GM12872 (cell line): ENCODE data around the gene RAC2.

ENCODE experiments used
- TF ChIP-seq, protein P1 (sequence below): IDR thresholded peaks from 3 replicates; pipeline ENCODE4 v1.5.1; 2011; ENCODE audit warnings: low read depth, mild to moderate bottlenecking, low read length, moderate library complexity; ENCODE audit not compliant: insufficient read depth

Gene RAC2

DNA sequence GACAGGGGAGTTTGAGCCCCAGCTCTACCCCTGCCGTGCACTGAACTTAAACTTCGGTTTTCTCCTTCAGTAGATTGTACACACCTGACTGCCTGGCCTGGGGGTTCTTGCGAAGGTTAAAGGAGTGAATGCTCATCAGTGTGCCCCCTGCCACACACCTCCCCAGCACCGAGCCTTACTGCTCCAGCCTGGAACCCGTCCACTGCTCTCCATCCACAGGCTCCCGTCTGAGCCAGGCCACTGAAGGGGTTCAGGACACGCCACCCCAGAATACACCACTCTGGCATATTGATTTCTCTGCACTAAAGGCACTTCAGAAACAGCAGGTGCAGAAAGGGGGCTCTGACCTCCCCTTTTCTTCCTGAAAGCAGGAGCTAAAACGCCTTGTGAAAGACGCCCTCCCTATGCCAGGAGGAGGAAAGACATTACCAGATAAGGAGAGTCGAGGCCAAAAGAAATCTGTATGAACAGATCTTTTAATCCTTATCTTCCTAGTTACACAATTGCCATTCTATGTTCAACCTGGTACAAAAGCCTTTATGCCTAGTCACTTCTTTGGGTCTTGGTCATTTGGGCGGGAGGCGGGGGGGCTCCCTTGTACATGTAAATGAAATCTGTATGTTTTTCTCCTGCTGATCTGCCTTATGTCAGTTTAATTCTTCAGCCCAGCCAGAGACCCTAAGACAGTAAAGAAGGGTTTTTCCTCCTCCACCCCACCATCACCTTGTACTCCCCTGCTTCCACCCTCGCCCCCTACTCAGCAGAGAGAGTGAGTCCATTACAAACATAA is 29.9 kb downstream of the RAC2 start:
- TF ChIP-seq, protein P1, sequence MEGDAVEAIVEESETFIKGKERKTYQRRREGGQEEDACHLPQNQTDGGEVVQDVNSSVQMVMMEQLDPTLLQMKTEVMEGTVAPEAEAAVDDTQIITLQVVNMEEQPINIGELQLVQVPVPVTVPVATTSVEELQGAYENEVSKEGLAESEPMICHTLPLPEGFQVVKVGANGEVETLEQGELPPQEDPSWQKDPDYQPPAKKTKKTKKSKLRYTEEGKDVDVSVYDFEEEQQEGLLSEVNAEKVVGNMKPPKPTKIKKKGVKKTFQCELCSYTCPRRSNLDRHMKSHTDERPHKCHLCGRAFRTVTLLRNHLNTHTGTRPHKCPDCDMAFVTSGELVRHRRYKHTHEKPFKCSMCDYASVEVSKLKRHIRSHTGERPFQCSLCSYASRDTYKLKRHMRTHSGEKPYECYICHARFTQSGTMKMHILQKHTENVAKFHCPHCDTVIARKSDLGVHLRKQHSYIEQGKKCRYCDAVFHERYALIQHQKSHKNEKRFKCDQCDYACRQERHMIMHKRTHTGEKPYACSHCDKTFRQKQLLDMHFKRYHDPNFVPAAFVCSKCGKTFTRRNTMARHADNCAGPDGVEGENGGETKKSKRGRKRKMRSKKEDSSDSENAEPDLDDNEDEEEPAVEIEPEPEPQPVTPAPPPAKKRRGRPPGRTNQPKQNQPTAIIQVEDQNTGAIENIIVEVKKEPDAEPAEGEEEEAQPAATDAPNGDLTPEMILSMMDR, result no peak

DNA sequence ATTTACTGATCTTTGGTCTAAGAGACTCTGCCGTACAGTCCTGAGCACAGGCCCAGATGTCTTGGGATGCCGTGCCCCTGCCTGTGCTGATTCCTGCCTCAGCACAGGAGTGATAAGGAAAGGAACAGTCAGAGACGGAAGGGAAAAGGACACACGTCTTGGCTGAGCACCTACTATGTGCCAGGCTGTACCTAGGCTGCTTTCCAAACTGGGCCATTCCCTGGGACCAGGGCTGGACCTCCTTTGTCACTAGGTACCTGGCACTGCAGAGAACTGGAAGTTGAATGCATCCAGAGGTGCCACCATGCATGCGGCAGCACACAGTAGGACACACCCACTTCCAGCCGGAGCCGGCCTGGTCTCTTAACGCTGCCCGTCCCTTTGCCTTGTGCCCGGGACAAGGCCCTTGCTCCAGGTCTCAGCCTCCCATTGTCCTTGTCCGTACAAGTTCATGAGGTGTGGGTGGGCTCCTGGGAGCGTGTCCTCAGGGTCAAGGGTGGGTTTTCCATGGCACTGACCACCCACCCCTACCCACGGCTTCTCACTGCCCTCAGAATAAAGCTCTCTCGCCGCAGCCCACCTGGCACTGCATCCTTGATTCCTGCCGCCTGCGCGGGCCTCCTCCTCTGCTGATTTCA is 30.7 kb downstream of the RAC2 start:
- TF ChIP-seq, protein P1, result no peak

DNA sequence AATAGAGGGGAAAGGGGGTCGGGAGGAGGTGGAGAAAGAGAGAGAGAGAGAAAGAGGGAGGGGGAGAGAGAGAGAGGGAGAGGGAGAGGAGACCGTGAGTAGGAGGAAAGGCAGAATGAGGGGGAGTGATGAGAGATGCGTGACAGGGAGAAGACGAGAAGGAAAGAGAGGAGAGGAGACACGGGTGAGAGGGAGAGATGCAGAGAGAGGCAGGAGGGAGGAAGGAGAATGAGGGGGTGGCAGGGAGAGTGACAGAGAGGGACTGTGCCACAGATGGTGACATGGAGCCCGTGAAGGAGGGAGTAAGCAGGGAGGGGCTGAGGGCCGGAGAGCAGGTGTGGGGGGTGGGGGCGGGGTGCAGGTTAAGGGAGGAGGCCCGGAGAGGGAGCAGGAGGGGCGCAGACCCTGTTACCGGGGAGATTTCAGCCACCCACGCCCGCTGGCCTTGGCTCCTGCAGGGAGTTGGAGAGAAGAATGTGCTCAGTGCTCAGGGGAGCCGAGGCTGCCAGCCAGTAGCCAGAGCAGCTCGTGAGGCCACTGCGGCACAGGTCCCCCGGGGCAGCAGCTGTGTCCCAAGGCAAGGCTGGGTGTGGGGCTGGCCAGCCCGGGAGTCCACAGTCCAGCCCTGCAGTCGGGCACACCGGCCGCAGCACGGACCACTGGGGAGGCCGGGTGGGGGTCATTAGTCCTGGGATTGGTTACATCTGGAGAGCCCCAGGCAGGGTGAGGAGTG is 31.7 kb downstream of the RAC2 start, which contains the start of gene SSTR3:
TSS of gene SSTR3 (minus strand) at position 304 of the 733 bp plus-strand sequence. CDS start 4,674 bp downstream, outside the sequence.
- TF ChIP-seq, protein P1, result no peak

DNA sequence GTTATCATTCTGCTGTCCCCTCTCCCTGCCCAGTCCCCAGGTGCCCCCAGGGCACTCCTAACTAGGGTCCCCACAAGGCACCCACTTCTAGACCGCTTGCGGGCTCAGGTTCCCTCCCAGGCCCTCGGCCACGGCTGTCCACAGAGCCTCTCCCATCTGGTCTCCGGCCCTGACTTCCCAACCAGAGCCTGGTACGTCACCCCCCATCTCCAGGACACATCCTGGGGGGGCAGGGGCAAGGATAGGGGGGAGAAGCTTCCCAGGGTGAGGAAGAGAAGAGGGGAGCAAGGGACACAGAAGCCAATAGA is 32.2 kb downstream of the RAC2 start:
- TF ChIP-seq, protein P1, result no peak

DNA sequence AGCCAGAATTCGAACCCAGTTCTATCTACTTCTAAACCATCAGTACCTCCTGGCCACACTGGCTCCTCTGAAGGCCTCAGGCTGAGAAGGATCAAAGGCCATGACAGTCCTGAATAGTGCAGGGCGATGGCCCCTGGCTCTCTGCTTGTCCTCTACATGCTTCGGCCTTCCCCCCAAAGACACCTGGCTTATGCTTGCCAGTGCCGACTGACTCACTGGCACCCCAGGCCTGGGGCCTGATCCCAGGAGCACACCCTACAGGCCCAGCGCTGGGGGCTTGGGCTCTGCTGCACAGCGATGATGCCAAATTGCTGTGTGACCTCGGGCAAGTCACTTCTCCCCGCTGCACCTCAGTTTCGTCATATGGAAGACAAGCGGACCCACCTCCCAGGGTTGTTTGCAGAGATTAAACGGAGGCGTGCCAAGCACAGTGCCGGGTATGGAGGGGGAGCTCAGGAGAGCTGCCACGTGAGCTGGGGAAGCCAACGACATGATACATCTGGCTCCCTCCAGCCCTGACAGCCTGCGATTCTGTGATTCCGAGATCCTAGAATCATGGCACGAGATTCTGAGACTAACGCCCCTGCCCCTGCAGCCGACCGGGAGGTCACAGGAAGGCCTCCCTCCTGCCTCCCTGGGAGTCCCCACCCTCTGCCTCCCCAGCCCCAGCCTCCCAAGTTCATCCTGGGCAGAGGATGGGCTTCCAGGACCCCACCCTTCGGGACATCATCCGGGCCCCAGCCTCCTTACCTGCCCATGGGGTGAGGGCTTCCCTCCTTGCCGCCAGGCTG is 32.8 kb downstream of the RAC2 start:
- TF ChIP-seq, protein P1, result no peak

DNA sequence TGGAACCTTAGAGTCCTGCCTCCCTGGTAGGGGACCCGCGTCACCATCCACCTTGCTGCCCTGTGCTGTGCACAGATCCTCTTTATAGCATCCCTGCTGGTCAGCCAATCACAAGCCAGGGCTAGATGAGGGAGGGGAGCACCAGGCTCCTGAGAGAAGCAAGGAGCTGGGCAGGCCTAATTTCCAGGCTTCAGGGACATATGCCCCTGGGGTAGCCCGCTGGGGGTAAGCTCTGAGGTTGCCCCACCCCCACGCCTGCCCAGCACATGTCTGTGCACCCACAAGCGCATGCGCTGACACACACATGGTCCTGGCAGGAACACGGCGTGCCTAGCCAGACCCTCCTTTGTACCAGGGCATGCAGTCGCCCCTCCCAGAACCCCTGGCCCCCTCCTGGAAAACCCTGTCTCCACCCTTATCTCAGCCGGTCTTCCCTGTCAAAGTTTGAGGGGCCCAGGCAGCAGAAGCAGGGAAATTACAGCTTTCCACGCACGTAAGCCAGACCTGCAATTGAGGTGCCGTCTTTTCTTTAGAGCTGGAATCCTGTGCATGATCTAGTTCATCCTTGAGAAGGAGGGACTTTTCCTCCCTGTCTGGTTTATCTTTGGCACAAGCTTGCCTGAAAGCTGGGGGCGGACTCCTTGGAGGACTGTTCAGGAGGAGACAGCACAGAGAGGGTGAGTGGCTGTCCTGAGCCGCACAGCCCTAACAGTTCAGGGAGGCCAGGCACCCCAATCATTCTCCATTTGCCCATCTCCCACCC is 33.8 kb downstream of the RAC2 start:
- TF ChIP-seq, protein P1, result no peak
